ENCODE data around the gene PARM1.

DNA sequence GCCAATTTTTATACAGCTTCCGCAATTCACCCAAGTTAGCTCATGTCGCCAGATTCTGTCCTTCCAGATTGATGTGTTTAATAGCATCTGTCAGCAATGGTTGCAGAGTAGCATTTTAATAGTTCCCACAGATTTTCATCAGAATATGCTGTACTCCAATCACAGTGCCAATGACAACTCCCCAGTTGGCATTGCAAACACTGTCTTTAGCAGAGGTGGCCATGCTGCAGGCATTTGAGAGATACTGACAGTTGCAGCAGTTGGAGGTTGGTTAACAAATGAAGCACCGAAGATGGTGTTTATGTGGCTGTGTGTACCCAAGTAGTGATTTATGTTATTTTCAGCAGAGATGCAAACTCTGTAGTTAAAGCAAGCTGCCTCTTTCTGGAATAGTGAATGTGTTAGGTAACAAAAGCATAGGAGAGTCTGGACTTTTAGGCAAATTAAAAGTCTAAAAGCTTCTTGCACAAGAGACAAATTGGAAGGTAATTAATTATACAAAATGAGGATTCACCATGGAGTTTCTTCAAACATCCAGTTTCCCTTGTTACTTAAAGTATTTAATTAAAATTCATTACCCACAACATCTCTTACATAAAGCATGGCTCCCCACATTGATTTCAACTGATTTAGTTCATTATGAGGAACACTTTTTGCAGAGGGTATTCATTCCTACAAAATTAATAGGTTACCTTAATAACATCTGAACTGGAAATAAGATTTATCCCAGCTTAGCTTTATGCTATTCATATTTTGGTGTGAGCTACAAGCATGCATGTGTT is 65.2 kb downstream of the PARM1 start:
- TF ChIP-seq, protein P1, sequence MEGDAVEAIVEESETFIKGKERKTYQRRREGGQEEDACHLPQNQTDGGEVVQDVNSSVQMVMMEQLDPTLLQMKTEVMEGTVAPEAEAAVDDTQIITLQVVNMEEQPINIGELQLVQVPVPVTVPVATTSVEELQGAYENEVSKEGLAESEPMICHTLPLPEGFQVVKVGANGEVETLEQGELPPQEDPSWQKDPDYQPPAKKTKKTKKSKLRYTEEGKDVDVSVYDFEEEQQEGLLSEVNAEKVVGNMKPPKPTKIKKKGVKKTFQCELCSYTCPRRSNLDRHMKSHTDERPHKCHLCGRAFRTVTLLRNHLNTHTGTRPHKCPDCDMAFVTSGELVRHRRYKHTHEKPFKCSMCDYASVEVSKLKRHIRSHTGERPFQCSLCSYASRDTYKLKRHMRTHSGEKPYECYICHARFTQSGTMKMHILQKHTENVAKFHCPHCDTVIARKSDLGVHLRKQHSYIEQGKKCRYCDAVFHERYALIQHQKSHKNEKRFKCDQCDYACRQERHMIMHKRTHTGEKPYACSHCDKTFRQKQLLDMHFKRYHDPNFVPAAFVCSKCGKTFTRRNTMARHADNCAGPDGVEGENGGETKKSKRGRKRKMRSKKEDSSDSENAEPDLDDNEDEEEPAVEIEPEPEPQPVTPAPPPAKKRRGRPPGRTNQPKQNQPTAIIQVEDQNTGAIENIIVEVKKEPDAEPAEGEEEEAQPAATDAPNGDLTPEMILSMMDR (IDR thresholded peaks at IDR 0.05; ENCODE audit: low read depth, low read length): no peak
- no peak for TF ChIP-seq EZH2phosphoT487 (IDR thresholded peaks at IDR 0.05; ENCODE audit: low read depth)

All from OCI-LY3 (cell line).